OCI-LY7 (cell line): Measurements from ENCODE around the gene KRTAP15-1. TPM values are rescaled to one million over a fixed set of nuclear protein-coding genes. Genes with fewer than 3 reads are reported as not detected.

Experiments used
- BruUV-seq: library from RNA; stranded (reverse); fragments of 400-500 nt; replicated peaks from 2 replicates; lab custom pipeline; 2021; lab: Mats Ljungman, UMichigan
- CTCF ChIA-PET: fragments of 300-600 bp; sonication (Branson Sonifier 250); formaldehyde crosslinking; loops from one replicate; lab custom pipeline; 2022; ENCODE audit warnings: antibody characterized with exemption; ENCODE audit not compliant: unreplicated experiment; lab: Charles Lee
- POLR2A ChIA-PET: fragments of 300-600 bp; sonication (Branson Sonifier 250); formaldehyde crosslinking; loops from one replicate; lab custom pipeline; 2022; ENCODE audit warnings: antibody characterized with exemption; lab: Charles Lee
- DNase-seq: peaks from one replicate; pipeline ENCODE4 v3.0.0-alpha.2; 2015; ENCODE audit warnings: low spot score
- H2AFZ ChIP-seq: fragments of 200-600 bp; sonication (generic), shearing (Covaris generic); 2 replicates; pipeline ENCODE4 v1.6.1; 2014; ENCODE audit warnings: mild to moderate bottlenecking, antibody characterized with exemption, low read length, moderate library complexity
- H3K27ac ChIP-seq: fragments of 200-600 bp; sonication (generic); 2 replicates; pipeline ENCODE4 v1.5.1; 2014; ENCODE audit warnings: mixed run types, low read depth, mild to moderate bottlenecking, moderate library complexity, low read length, inconsistent platforms; ENCODE audit not compliant: poor library complexity, severe bottlenecking
- H3K36me3 ChIP-seq: fragments of 200-600 bp; sonication (generic); 2 replicates; pipeline ENCODE4 v1.6.1; 2014; ENCODE audit warnings: mild to moderate bottlenecking, antibody characterized with exemption, low read length, moderate library complexity, mixed read lengths; ENCODE audit not compliant: insufficient read depth
- H3K4me1 ChIP-seq: fragments of 200-600 bp; sonication (generic); 2 replicates; pipeline ENCODE4 v1.5.1; 2014; ENCODE audit warnings: mild to moderate bottlenecking, low read length; ENCODE audit not compliant: insufficient read depth, poor library complexity, severe bottlenecking
- H3K4me2 ChIP-seq: fragments of 200-600 bp; sonication (generic); 2 replicates; pipeline ENCODE4 v1.6.1; 2014; ENCODE audit warnings: mild to moderate bottlenecking, low read length
- H3K4me3 ChIP-seq: fragments of 200-600 bp; sonication (generic); 2 replicates; pipeline ENCODE4 v1.5.1; 2014; ENCODE audit warnings: mild to moderate bottlenecking, low read depth, low read length; ENCODE audit not compliant: poor library complexity, severe bottlenecking
- H3K79me2 ChIP-seq: fragments of 200-600 bp; sonication (generic); 2 replicates; pipeline ENCODE4 v1.6.1; 2016; ENCODE audit warnings: low read depth, mild to moderate bottlenecking, low read length, moderate library complexity, mixed read lengths; ENCODE audit not compliant: insufficient read depth
- H3K9me2 ChIP-seq: fragments of 200-600 bp; sonication (generic); 2 replicates; pipeline ENCODE4 v1.6.1; 2016; ENCODE audit warnings: mild to moderate bottlenecking, low read length, mixed read lengths; ENCODE audit not compliant: insufficient read depth
- H3K9me3 ChIP-seq: fragments of 200-600 bp; sonication (generic); 2 replicates; pipeline ENCODE4 v1.6.1; 2014; ENCODE audit warnings: mild to moderate bottlenecking, mixed run types, low read length, mixed read lengths
- H4K20me1 ChIP-seq: fragments of 200-600 bp; sonication (generic); 2 replicates; pipeline ENCODE4 v1.6.1; 2014; ENCODE audit warnings: mild to moderate bottlenecking, antibody characterized with exemption, low read length, moderate library complexity, mixed read lengths; ENCODE audit not compliant: insufficient read depth
- EZH2phosphoT487 ChIP-seq: fragments of 200-600 bp; sonication (generic); IDR thresholded peaks from 2 replicates; pipeline ENCODE4 v1.6.1; 2018; ENCODE audit warnings: low read depth, borderline replicate concordance, mild to moderate bottlenecking, mixed run types, antibody characterized with exemption, low read length, moderate library complexity, mixed read lengths
- intact Hi-C: fragments of 100-400 bp; cut with micrococcal nuclease; formaldehyde crosslinking; loops from one replicate; pipeline ENCODE4 v1.10.0; 2022; ENCODE audit not compliant: unreplicated experiment
- total RNA-seq, 2 experiments: library from RNA; depleted of rRNA in 1 of 2; stranded (reverse); fragments of >200 nt in 1 of 2; shearing (Covaris generic) in 1 of 2; gene quantifications; 2 replicates each; pipeline ENCODE4 v1.2.3, GENCODE V29; 2014 to 2022
- TF ChIP-seq, protein P1 (sequence below): fragments of 200-600 bp; sonication (generic); conservative IDR thresholded peaks from 2 replicates; pipeline ENCODE4 v1.5.1; 2014; ENCODE audit warnings: mild to moderate bottlenecking, antibody characterized with exemption, low read length, moderate library complexity, mixed read lengths

KRTAP15-1 gene
- total RNA-seq, 2 experiments from 2014 or later: not detected

DNA sequence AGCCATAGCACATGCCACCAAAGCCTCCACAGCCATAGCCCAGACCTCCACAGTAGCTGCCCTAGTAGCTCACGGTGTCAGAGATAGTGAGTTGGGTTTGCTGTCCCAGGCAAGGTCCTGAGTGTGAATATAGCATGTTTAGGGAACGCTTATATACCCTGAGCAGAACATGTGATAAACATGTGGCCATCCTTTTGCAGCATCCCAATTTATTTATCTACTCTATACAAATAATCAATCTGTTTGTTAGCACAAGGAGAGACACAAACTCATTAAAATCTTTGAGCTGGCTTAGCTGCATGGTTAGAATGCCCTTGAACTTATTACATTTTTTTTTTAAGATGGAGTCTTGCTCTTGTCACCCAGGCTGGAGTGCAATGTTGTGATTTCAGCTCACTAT is 47.3 kb downstream of the KRTAP15-1 start, which contains the start of gene KRTAP19-2:
Gene KRTAP19-2, minus strand, starts transcription at position 101 of the 400 bp plus-strand sequence. Its CDS starts 88 bp downstream, at position 13.
- TF ChIP-seq, protein P1, sequence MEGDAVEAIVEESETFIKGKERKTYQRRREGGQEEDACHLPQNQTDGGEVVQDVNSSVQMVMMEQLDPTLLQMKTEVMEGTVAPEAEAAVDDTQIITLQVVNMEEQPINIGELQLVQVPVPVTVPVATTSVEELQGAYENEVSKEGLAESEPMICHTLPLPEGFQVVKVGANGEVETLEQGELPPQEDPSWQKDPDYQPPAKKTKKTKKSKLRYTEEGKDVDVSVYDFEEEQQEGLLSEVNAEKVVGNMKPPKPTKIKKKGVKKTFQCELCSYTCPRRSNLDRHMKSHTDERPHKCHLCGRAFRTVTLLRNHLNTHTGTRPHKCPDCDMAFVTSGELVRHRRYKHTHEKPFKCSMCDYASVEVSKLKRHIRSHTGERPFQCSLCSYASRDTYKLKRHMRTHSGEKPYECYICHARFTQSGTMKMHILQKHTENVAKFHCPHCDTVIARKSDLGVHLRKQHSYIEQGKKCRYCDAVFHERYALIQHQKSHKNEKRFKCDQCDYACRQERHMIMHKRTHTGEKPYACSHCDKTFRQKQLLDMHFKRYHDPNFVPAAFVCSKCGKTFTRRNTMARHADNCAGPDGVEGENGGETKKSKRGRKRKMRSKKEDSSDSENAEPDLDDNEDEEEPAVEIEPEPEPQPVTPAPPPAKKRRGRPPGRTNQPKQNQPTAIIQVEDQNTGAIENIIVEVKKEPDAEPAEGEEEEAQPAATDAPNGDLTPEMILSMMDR: no peak
- TF ChIP-seq EZH2phosphoT487: no peak
- H3K27ac ChIP-seq: no peak within 1 kb of the TSS
- H2AFZ ChIP-seq: no peak within 1 kb of the TSS
- H3K4me3 ChIP-seq: no peak within 1 kb of the TSS
- intact Hi-C loops: no loop called here
- peaks cover 12% of the 10 kb centered on the region; the same call in 1 of the 2 replicates for H3K9me3 ChIP-seq
- H3K79me2 ChIP-seq: no peaks in the 10 kb centered on the region
- ChIA-PET POLR2A (no interaction called here), CTCF (no interaction called here)
- H3K9me2 ChIP-seq: no peaks in the 10 kb centered on the region
- no peaks in the 10 kb centered on the region for H3K36me3 ChIP-seq
- H4K20me1 ChIP-seq: no peaks in the 10 kb centered on the region
- no peak for DNase-seq
- no peak within 1 kb of the TSS for H3K4me2 ChIP-seq
- no peaks in the 10 kb centered on the region for H3K4me1 ChIP-seq
- no TSS peak for BruUV-seq

Other genes starting within 250 kb of the KRTAP15-1 start
- not detected in 2 replicates for gene CLDN8, start 224.2 kb upstream of the KRTAP15-1 start, total RNA-seq (2014; rRNA removed; shearing (Covaris generic))
- not detected in 2 replicates for gene CLDN8, start 224.2 kb upstream of the KRTAP15-1 start, total RNA-seq (2022)
- gene KRTAP24-1, start 157.3 kb upstream of the KRTAP15-1 start, total RNA-seq (2014; rRNA removed; shearing (Covaris generic)): not detected in 2 replicates
- not detected in 2 replicates for gene KRTAP24-1, start 157.3 kb upstream of the KRTAP15-1 start, total RNA-seq (2022)
- gene KRTAP25-1, start 150.8 kb upstream of the KRTAP15-1 start, total RNA-seq (2014; rRNA removed; shearing (Covaris generic)): not detected in 2 replicates
- not detected in 2 replicates for gene KRTAP25-1, start 150.8 kb upstream of the KRTAP15-1 start, total RNA-seq (2022)
- gene KRTAP26-1, start 120.0 kb upstream of the KRTAP15-1 start, total RNA-seq (2014; rRNA removed; shearing (Covaris generic)): not detected in 2 replicates
- not detected in 2 replicates for gene KRTAP26-1, start 120.0 kb upstream of the KRTAP15-1 start, total RNA-seq (2022)
- gene KRTAP27-1, start 102.6 kb upstream of the KRTAP15-1 start, total RNA-seq (2014; rRNA removed; shearing (Covaris generic)): not detected in 2 replicates
- gene KRTAP27-1, start 102.6 kb upstream of the KRTAP15-1 start, total RNA-seq (2022): not detected in 2 replicates
- not detected in 2 replicates for gene KRTAP23-1, start 91.7 kb upstream of the KRTAP15-1 start, total RNA-seq (2014; rRNA removed; shearing (Covaris generic))
- gene KRTAP23-1, start 91.7 kb upstream of the KRTAP15-1 start, total RNA-seq (2022): not detected in 2 replicates
- not detected in 2 replicates for gene KRTAP13-2, start 68.0 kb upstream of the KRTAP15-1 start, total RNA-seq (2014; rRNA removed; shearing (Covaris generic))
- gene KRTAP13-2, start 68.0 kb upstream of the KRTAP15-1 start, total RNA-seq (2022): not detected in 2 replicates
- not detected in 2 replicates for gene KRTAP13-1, start 44.2 kb upstream of the KRTAP15-1 start, total RNA-seq (2014; rRNA removed; shearing (Covaris generic))
- not detected in 2 replicates for gene KRTAP13-1, start 44.2 kb upstream of the KRTAP15-1 start, total RNA-seq (2022)
- not detected in 2 replicates for gene KRTAP13-3, start 14.3 kb upstream of the KRTAP15-1 start, total RNA-seq (2014; rRNA removed; shearing (Covaris generic))
- gene KRTAP13-3, start 14.3 kb upstream of the KRTAP15-1 start, total RNA-seq (2022): not detected in 2 replicates
- gene KRTAP13-4, start 10.1 kb upstream of the KRTAP15-1 start, total RNA-seq (2014; rRNA removed; shearing (Covaris generic)): not detected in 2 replicates
- not detected in 2 replicates for gene KRTAP13-4, start 10.1 kb upstream of the KRTAP15-1 start, total RNA-seq (2022)
- not detected in 2 replicates for gene KRTAP19-1, start 40.1 kb downstream of the KRTAP15-1 start, total RNA-seq (2014; rRNA removed; shearing (Covaris generic))
- gene KRTAP19-1, start 40.1 kb downstream of the KRTAP15-1 start, total RNA-seq (2022): not detected in 2 replicates
- not detected in 2 replicates for gene KRTAP19-2, start 47.2 kb downstream of the KRTAP15-1 start, total RNA-seq (2014; rRNA removed; shearing (Covaris generic))
- gene KRTAP19-2, start 47.2 kb downstream of the KRTAP15-1 start, total RNA-seq (2022): not detected in 2 replicates
- gene KRTAP19-3, start 51.7 kb downstream of the KRTAP15-1 start, total RNA-seq (2014; rRNA removed; shearing (Covaris generic)): not detected in 2 replicates
- gene KRTAP19-3, start 51.7 kb downstream of the KRTAP15-1 start, total RNA-seq (2022): not detected in 2 replicates
- not detected in 2 replicates for gene KRTAP19-4, start 56.9 kb downstream of the KRTAP15-1 start, total RNA-seq (2014; rRNA removed; shearing (Covaris generic))
- gene KRTAP19-4, start 56.9 kb downstream of the KRTAP15-1 start, total RNA-seq (2022): not detected in 2 replicates
- gene KRTAP19-5, start 61.9 kb downstream of the KRTAP15-1 start, total RNA-seq (2014; rRNA removed; shearing (Covaris generic)): not detected in 2 replicates
- gene KRTAP19-5, start 61.9 kb downstream of the KRTAP15-1 start, total RNA-seq (2022): not detected in 2 replicates
- gene KRTAP19-6, start 101.6 kb downstream of the KRTAP15-1 start, total RNA-seq (2014; rRNA removed; shearing (Covaris generic)): not detected in 2 replicates
- not detected in 2 replicates for gene KRTAP19-6, start 101.6 kb downstream of the KRTAP15-1 start, total RNA-seq (2022)
- not detected in 2 replicates for gene KRTAP19-7, start 121.0 kb downstream of the KRTAP15-1 start, total RNA-seq (2014; rRNA removed; shearing (Covaris generic))
- not detected in 2 replicates for gene KRTAP19-7, start 121.0 kb downstream of the KRTAP15-1 start, total RNA-seq (2022)
- gene KRTAP22-2, start 150.1 kb downstream of the KRTAP15-1 start, total RNA-seq (2014; rRNA removed; shearing (Covaris generic)): not detected in 2 replicates
- not detected in 2 replicates for gene KRTAP22-2, start 150.1 kb downstream of the KRTAP15-1 start, total RNA-seq (2022)
- not detected in 2 replicates for gene KRTAP6-3, start 152.2 kb downstream of the KRTAP15-1 start, total RNA-seq (2014; rRNA removed; shearing (Covaris generic))
- not detected in 2 replicates for gene KRTAP6-3, start 152.2 kb downstream of the KRTAP15-1 start, total RNA-seq (2022)
- not detected in 2 replicates for gene KRTAP6-2, start 158.6 kb downstream of the KRTAP15-1 start, total RNA-seq (2014; rRNA removed; shearing (Covaris generic))
- gene KRTAP6-2, start 158.6 kb downstream of the KRTAP15-1 start, total RNA-seq (2022): not detected in 2 replicates
- gene KRTAP22-1, start 160.8 kb downstream of the KRTAP15-1 start, total RNA-seq (2014; rRNA removed; shearing (Covaris generic)): not detected in 2 replicates
- not detected in 2 replicates for gene KRTAP22-1, start 160.8 kb downstream of the KRTAP15-1 start, total RNA-seq (2022)
- gene KRTAP6-1, start 173.7 kb downstream of the KRTAP15-1 start, total RNA-seq (2014; rRNA removed; shearing (Covaris generic)): not detected in 2 replicates
- gene KRTAP6-1, start 173.7 kb downstream of the KRTAP15-1 start, total RNA-seq (2022): not detected in 2 replicates
- gene KRTAP20-1, start 176.2 kb downstream of the KRTAP15-1 start, total RNA-seq (2014; rRNA removed; shearing (Covaris generic)): not detected in 2 replicates
- not detected in 2 replicates for gene KRTAP20-1, start 176.2 kb downstream of the KRTAP15-1 start, total RNA-seq (2022)
- not detected in 2 replicates for gene KRTAP20-4, start 180.4 kb downstream of the KRTAP15-1 start, total RNA-seq (2014; rRNA removed; shearing (Covaris generic))
- gene KRTAP20-4, start 180.4 kb downstream of the KRTAP15-1 start, total RNA-seq (2022): not detected in 2 replicates
- gene KRTAP20-2, start 194.9 kb downstream of the KRTAP15-1 start, total RNA-seq (2014; rRNA removed; shearing (Covaris generic)): not detected in 2 replicates
- not detected in 2 replicates for gene KRTAP20-2, start 194.9 kb downstream of the KRTAP15-1 start, total RNA-seq (2022)
- gene KRTAP20-3, start 202.6 kb downstream of the KRTAP15-1 start, total RNA-seq (2014; rRNA removed; shearing (Covaris generic)): not detected in 2 replicates
- not detected in 2 replicates for gene KRTAP20-3, start 202.6 kb downstream of the KRTAP15-1 start, total RNA-seq (2022)